GM12892 (cell line): ENCODE results near the gene RTN4RL2.

Source experiments
- DNase-seq: peaks from one replicate; pipeline ENCODE4 v3.0.0; 2011; ENCODE audit not compliant: insufficient read length
- FAIRE-seq: peaks from 2 replicates; lab custom pipeline; 2011; peaks lifted over from hg19 to GRCh38; lab: Jason Lieb, UNC
- POLR2A ChIP-seq: IDR thresholded peaks from 2 replicates; pipeline ENCODE4 v1.6.1; 2011; ENCODE audit warnings: low read depth, low read length, control low read depth
- POLR2AphosphoS5 ChIP-seq: IDR thresholded peaks from 2 replicates; pipeline ENCODE4 v1.6.1; 2011; ENCODE audit warnings: low read depth, low read length, control low read depth
- TAF1 ChIP-seq: IDR thresholded peaks from 2 replicates; pipeline ENCODE4 v1.6.1; 2011; ENCODE audit warnings: low read depth, mild to moderate bottlenecking, control low read depth, low read length, borderline replicate concordance

Gene RTN4RL2

DNA sequence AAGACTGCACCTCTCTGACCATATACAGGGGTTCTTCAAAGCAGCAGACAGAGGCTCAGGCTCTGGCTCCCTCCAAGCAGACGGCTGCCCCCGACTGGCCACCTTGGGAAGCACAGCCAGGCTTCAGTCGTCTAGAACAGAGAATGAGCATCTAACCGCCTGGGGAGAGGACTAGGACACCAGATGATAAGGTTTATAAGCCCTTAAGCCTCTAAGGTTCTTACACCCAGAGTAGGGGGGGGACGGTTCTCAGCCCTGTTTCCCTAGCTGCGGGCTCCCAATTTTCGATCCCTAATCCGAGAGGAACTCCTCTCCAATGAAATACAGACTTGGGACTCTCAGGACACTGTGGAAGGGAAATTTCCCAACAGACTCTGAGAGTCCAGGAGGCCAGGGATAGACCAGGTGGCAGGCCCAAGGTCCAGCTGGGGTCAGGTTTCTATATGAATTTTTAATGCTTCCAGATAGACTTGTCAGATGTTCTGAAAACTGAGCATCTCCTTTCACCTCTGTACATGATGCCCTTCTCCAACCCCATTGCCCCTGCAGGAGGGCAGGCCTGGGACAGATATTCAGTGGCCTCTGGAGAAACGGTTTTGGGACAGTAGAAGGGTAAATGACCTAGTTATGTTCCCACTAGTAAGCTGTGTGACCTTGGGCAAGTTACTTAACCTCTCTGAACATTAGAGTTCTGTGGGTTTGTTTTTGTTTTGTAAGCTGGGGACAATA, 20.2 kb downstream of the RTN4RL2 start:
- TF ChIP-seq POLR2A = no peak
- no peak for TF ChIP-seq TAF1
- no peak for TF ChIP-seq POLR2AphosphoS5
- peak; percentile 66 for DNase-seq
- FAIRE-seq = peak; percentile 83

DNA sequence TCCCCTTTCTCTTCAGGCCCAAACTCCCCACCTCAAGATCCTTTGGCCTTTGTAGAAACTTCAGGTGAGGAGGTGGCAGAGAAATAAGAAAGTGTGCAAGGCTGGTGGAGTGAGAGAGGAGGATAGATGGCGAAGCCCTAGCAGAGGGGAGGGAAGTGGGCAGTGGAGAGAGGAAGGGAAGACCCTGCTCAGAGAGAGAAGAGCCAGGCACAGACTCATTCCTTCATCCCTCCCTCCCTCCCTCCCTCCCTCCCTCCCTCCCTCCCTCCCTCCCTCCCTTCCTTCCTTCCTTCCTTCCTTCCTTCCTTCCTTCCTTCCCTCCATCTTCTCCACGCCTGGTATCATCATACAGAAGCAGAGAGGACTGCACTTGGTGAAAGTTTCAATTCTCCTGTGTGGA, 21.0 kb downstream of the RTN4RL2 start:
- DNase-seq (no peak), FAIRE-seq (no peak)
- no peak for TF ChIP-seq POLR2AphosphoS5
- TF ChIP-seq TAF1 = no peak
- TF ChIP-seq POLR2A = no peak

DNA sequence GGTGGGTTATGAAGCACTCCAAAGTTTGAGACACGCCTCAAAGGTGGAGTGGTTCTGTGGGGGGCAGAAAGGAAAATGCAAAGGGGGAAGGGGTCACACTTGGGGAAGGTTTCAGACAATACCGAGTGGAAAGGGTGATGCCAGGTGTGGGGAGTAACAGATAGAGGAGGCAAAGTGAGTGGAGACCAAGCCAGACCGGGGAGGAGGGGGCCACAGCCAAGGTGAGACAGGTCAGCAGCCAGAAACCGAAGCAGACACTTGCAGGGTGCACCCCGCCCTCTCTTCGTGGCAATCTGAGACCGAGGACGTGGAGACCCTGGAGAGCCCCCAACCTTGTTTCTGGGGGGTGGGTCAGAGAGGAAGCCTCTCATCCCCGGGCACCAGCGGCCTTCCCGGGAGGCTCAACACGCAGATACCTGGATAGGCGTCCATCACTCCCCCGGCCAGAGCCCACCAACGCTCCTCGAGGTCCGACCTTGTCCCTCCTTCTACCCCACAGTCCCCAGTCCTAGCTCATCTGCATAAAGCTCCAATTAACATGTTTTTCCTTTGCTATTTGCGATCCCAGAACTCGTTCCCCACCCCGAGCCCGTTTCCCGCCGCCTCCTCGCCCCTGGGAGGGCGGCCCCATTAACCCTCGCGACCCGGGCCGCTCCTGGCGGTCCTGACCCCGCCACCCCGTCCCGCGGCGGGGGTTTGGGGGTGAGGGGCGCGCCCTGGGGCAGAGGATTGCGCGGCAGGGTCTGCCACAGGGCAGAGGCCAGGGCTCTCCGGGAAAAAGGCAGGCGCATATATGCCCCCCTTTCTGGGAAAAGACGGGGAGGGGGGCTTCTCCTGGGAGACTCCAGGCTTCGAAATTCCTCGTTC, 21.8 kb downstream of the RTN4RL2 start:
- no peak for FAIRE-seq
- no peak for DNase-seq
- TF ChIP-seq POLR2AphosphoS5 (no peak), TAF1 (no peak), POLR2A (no peak)

DNA sequence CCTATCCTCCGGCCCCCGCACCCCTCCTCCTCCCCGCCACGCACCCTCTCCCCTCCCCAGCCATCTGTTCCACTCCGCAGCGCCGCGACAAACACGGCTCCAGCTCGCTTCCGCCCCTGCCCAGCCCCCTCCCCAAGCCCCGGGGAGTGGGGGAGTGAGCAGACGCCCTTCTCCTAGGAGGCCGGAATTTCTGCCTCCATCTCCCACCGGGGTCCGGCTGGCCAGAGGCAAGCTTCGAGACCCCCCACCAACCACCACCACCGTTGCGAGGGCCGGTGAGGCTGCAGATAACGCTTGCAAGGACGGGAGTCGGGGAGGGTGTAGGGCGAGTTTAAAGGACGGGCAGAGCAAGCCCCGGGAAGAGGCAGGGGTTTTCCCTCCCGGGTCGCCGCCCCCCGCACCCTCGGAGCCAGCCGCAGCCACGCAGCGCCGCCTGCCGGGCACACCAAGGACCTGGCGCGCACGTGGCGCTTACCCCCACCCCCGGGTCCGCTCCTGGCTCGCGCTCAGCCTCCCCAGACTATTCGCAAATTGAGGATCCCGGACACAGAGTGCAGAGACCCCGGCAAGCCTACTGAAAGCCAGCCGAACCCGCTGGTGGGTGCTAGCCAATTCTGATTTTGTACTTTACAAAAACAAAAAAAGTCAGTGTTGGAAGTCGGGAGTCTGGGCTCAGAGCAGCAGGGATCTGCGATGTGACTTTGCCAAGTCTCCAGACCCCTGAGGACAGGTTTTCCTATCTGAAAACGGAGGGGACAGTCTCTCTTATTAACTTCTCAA, 22.6 kb downstream of the RTN4RL2 start:
- no peak for TF ChIP-seq TAF1
- no peak for TF ChIP-seq POLR2A
- no peak for TF ChIP-seq POLR2AphosphoS5
- DNase-seq = peak; percentile 76

DNA sequence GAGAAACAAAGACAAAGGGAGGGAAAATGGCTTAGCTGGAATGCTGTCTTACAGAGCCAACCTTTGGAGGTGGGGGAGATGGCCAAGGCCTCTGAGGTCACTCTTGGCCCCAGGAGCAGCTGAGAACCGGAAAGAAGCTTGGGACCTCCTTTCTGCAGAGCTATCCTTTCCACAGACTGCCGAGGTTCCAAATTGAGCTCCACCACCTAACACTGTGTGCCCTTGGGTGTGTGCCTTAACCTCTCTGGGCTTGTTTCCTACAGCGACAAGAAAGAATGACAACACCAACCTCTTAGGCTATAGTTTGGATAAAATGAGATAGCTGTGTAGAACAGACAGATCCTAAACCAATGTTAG, 23.2 kb downstream of the RTN4RL2 start:
- FAIRE-seq (peak; percentile 44), DNase-seq (no peak)
- TF ChIP-seq TAF1 = no peak
- TF ChIP-seq POLR2A = no peak
- TF ChIP-seq POLR2AphosphoS5 = no peak

More for the DNA sequence above, 22.6 kb downstream of the RTN4RL2 start:
- FAIRE-seq = peak; percentile 97

DNA sequence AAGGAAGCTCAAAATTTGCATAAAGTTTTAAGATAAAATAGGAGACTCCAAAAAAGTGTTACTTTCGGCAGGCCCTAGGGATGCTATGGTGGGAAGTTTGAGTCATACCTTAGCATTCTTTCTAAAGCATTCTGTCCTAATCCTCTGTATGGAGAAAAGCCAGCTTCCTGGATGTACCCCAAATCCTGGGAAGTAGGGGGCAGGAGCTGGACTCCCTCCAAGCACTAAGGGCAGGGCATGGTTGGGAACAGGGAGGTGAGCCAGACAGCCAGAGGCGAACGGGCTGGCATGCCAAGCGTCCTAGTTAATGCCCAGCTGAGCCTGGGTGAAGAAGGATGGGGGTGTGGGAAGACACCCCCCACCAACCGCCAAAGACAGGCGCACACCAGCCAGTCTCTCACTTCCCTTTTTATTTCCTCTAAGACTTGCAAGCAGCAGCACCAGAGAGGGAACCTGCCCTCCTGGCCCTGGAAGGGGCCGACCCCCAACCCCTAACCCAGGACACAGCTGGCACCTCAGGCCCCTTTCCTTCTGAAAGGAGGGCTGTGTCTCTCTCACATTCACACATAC, 23.9 kb downstream of the RTN4RL2 start:
- FAIRE-seq = peak; percentile 63

DNA sequence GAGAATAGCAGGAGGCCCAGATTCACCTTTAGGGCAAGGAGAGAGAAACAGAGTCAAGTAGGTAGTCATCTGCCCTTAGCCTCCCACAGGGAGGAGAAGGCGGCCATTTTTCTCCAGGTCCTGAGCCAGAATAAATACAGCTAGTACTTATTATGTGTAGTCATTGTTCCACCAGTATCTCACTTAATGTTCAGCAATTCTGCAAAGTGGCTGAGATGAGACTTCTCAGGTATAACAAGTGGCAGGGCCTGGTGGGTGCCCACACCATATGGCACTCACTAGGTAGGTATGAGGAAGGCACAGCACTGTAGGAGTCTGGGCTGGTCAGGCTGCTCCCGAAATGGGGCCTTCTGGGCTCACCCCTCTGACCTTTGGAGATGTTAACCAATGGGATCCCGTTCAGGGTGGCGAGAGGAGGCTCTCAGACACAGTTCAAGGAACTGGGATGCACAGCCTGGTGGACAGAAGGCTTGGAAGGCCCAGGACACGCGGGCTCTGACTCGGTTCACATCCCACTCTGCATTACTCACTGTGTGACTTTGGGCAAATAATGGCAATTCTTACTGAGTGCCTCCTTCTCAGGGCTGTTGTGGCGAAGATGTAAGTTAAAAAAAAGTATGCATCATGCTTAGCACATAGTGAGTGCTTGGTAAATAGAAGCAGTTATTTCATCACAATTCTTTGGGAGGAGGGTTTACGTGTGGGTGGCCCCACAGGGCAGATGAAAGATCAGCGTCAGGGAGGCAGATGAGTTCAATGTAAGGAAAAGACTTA, 25.1 kb downstream of the RTN4RL2 start:
- TF ChIP-seq TAF1 (no peak), POLR2A (no peak), POLR2AphosphoS5 (no peak)
- FAIRE-seq (no peak), DNase-seq (no peak)

More for the DNA sequence above, 23.9 kb downstream of the RTN4RL2 start:
- no peak for TF ChIP-seq POLR2AphosphoS5
- TF ChIP-seq TAF1 = no peak
- no peak for TF ChIP-seq POLR2A
- peak; percentile 67 for DNase-seq

DNA sequence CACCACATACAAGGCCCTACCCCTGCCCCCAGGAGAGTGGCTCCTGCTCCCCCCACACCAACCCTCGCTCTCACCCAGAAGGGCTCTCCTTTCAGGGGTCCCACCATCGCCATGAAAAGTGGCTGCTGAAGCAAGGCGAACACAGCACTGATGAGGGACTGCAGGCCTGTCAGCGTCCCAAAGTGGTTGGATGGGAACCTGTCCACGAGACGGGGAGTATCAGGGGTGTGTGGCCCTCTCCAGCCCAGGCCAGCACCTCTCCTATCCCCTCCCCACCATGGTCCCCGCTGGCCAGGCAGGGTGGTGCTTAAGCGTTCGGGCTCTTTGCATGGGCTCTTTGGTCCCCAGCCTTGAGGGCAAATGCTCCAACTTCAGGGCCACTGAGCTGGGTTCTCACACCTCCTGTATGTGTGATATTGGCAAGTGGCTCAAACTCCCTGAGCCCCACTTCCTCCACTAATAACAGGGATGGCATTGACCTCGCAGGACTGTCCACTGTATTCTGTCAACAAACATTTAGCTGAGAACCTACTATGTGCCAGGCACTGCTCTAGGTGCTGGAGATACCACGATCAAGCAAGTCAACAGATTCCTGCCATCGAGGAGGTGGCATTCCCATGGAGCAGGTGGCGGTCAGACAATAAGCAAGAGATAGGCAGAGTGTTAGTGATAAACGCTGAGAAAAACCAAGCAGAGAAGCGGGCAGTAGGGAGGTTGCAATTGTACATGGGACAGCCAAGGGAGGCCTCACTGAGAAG, 26.9 kb downstream of the RTN4RL2 start:
- FAIRE-seq (no peak), DNase-seq (no peak)
- TF ChIP-seq POLR2AphosphoS5 = no peak
- TF ChIP-seq POLR2A = no peak
- TF ChIP-seq TAF1 = no peak

DNA sequence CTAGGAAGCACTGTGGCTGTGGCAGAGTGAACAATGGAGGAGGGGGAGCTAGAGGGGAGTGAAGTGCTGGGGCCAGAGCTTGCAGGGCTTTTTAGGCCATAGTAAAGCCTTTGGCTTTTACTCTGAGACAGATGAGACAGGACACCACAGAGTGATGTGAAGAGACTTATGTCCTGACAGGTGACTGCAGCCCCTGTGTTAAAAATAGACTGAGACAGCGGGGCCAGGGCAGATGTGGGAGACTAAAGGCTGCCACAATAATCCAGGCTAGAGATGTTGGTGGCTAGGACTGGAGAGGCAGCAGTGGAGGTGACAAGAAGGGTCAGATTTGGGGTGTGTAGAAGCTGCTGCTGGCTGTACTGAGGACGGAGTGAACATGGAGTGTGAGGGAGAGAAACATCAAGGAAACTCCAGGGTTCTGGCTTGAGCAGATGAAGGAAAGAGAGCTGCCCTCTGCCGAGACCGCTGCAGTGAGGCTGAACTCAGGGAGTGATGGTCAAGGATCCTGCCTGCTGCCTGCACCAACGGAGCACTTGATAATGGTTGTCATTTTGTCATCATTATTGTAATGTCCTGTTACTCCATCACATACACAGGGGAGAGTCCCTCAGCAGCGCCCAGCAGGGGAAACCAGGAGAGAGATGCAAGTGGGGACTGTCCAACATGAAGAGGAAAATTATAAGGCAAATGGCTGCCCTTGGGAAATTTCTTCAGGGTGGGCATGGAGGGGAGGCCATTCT, 27.8 kb downstream of the RTN4RL2 start:
- DNase-seq (no peak), FAIRE-seq (no peak)
- TF ChIP-seq TAF1 (no peak), POLR2A (no peak), POLR2AphosphoS5 (no peak)
